Posterior cingulate gyrus (tissue), 11 donors: ENCODE measurements around the gene TAS1R1.
A peak's percentile ranks its signal among the peaks of the same experiment; 100 is the strongest.
"Not testable (repeated sequence)": the region's sequence is repeated elsewhere in the genome, so short reads cannot be mapped to it uniquely, and the experiment has no call there.

Source experiments
- DNase-seq, 10 donors: peaks; one replicate each; pipeline versions ENCODE4 v3.0.0 to v3.0.0-alpha.2; 2020 to 2021; ENCODE audit warnings: mixed read lengths in 3 of 10
- intact Hi-C: fragments of 100-400 bp; cut with DNase I; formaldehyde crosslinking; loops from one replicate; pipeline ENCODE4 v1.15.1; 2023

TAS1R1 gene

DNA sequence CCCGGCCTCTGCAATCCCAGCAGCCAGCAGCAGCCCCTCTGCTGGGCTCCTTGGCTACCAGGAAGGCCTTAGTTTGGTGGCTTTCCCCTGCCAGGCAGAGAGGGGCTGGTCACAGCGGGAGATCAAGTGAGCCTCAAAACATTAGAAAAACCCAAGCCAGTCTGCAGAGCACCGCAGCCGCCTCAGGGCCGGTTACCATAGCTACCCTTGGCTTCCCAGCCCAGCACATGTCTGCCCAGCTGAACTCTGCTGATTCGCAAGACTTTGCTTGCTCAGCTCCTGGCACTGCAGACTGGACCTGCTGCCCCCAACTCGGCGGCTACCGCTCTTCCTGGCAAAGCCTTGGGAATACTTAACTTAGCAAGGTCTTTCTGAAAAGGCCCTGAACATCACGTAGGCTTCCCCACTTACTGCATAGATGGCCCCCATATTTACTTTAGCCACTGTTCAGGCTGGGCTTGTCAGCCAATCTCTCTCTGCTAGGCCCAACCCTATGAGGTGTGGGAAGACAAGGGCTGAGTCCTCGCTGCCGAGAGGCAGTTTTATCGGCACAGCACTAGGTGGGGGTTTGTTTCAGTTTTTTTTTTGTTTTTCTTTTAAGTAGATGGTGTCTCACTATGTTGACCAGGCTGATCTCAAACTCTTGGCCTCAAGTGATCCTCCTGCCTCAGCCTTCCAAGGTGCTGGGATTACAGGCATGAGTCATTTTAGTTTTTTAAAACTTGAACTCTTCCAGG lies 35.0 kb upstream of the TAS1R1 start:
- DNase-seq = peak in 8 of 10 donors; percentile 56 to 97 (median 74)
- intact Hi-C loops = loop anchor here (5.0 kb wide), 1 partner anchor 33 kb away; no protein-coding TSS in a partner anchor

DNA sequence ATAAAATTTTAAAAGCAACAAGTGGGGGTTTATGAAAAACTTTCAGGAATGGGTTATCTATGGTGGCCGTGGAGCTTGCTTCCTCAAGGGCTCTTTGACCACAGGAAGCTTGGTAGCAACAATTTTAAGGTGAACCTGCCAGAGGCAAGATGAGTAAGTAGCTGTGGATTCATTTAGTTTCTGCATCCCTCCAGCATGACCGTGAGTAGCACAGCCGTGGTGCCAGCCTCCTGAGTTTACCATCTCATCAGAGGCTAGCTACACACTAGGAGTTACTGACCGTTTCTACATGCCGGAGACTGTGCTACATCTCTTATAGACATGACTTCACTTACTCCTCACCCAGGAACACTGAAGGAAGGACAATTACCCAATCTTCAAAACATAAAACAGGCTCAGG lies 33.6 kb upstream of the TAS1R1 start:
- intact Hi-C loops = loop anchor here (5.0 kb wide), 1 partner anchor 34 kb away; no protein-coding TSS in a partner anchor

DNA sequence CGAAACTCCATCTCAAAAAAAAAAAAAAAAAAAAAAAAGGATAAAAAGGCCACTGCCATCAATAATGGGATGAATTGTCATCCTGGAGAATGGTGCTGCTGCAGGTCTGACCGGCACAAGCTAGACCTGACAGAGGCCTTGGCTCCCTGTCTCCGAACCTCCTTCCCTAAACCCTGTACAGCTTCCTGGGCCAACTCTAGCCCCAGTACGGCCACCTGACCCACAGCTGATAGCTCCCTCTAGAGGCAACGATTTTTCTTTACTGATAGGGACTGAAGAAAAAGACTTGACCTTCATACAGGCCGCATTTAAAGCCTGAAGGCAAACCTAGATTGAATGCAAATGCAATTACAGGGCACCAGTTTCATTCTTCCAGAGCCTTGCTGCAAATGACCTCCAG lies 31.5 kb upstream of the TAS1R1 start:
- intact Hi-C loops = loop anchor here (5.0 kb wide), 1 partner anchor 36 kb away; no protein-coding TSS in a partner anchor
- peak in 2 of 10 donors; percentile 62 to 64 for DNase-seq

More for the DNA sequence above, 33.6 kb upstream of the TAS1R1 start:
- peak in 2 of 10 donors; percentile 9 for DNase-seq

DNA sequence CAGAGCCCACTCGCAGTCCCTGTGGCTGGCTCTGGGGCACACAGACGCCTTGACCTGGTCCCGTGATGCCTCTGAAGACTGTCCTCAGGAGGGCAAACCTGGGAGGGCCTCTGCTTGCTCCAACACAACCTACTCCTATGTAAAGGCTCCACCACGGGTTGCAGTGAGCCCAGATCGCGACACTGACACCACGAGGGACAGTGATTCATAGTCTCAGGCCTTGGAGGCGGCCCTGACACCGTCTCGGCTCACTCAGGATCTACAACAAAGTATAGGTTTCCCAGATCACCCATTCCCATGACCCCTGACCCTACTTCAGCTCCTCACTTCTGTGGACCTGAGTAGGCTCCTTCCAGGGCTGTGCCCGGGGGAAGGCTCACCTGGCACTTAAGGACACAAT lies 28.8 kb upstream of the TAS1R1 start:
- intact Hi-C loops = no loop called here
- DNase-seq = peak in 2 of 10 donors; percentile 40 to 47

DNA sequence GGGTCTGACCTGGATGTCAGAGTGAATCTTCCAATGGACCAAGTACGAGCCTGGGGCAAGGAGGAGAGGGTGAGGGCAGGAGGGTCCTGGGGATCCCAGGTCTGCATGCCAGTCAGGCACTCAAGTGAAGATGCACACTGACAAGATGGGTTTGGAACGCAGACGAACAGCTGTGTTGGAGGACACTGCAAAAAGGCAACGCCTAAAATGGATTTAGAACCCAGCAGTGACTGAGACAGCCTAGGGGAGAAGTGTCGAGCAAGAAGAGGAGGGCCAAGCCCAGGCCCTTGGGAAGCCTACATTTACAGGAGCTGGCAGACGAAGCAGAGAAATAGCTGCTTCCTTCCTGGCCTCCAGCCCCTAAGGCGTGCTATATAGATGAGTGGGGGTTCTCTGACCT lies 26.6 kb upstream of the TAS1R1 start:
- peak in 2 of 10 donors; percentile 9 to 13 for DNase-seq
- intact Hi-C loops = no loop called here

DNA sequence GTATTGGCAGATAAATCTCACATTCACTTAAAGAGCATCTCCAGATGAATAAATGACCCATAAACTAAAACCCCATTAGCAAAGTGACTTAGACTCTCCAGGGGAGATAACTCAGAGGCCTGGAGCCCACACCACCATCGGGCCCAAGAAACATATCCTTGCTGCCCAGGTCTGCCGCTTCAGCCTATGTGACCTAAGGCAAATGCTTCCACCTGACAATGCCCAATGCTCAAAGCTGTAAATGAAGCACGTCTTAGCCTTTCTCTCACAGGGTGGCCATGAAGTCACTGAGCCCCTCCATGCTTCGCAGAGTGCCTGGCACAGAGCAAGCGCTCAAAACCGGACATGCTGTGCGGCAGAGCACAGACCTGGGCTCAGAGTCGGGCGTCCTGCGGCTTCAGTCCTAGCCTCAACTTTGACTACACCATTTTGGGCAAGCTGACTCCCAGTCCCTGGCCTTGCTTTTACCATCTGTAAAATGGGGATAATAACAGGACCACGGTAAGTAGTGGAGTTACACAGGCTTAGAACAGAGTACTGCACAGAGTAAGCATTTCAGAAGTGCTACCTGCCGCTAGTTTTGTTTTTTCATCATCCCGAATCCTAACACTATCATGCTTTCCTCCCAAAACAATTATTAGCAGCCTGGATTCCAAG lies 24.5 kb upstream of the TAS1R1 start:
- intact Hi-C loops = no loop called here
- peak in 2 of 10 donors; percentile 55 to 75 for DNase-seq

DNA sequence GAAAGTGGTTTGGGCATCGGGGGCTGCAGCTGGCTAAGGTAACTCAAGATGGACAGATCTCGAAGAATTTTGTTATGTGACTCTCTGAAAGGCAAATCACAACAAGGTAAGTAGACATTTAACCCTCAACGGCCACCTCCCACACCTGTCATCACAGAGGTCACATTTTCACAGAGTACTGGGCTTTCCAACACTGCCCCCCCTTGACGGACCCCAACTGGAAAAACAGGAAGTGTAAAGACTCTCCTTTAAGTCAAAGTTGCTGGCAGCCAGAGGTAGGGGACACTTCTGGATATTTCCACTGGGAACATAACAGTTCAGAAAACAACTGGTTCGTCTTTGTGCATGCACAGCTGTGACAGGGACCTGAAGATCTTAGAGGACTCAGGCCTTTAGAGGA lies 23.1 kb upstream of the TAS1R1 start:
- intact Hi-C loops = no loop called here
- peak in 2 of 10 donors; percentile 2 to 24 for DNase-seq

DNA sequence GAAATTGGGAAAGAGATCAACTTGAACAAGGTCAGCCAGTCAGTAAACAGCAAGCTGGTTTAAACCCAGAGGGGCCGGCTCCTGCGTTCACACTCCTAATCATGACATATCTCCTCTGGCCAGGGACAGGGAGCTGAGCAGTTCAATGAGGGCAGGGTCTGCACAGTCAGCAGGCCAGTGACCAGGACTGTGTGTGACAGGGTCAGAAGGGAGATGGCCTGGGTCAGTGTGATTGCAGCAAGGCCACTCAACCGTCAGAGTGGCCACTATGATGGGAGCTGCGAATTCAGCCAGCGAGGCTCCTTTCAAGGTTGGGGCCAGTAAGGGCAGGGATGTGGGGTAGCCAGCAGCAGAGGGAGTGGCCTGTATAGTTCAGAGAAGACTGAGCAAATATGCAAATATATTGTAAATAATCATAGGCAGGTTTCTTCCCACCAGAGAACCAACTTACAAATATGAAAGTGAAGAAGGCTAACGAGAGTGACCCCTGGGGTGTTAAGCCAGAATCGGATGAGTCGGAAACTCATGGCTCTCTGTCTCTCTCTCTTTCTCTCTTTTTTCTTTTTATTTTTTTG lies 20.8 kb upstream of the TAS1R1 start:
- intact Hi-C loops = no loop called here
- peak in 2 of 10 donors; percentile 15 to 41 for DNase-seq

DNA sequence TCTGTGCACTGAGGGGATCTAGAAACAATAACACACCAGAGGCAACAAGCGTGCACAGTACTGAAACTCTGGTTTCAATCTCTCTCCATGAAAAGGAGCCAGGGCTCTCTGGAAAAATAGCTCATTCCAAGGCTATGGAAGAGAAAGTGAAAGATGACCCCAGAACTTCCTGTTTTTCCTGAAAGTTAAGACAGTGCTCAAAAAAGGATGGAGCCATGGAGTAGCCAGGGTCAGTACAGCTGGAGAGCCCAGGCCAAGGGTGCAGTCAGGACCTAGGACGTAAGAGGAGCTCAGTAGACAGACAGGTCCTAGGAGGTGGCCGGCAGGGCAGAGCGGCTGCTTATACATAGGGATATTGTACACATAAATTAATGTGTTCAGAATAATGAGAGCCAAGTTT lies 19.9 kb upstream of the TAS1R1 start:
- intact Hi-C loops = no loop called here
- peak in 1 of 10 donors; percentile 24 for DNase-seq

DNA sequence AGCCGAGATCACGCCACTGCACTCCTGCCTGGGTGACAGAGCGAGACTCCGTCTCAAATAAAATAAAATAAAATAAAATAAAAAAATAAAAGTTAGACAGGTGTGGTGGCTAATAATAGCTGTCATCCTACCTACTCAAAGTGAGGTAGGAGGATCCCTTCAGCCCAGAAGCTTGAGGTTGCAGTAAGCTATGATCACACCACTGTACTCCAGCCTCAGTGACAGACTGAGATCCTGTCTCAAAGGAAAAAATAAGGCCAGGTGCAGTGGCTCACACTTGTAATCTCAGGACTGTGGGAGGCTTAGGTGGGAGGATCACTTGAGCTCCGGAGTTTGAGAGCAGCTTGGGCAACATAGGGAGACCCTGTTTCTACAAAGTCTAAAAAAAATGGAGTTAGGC lies 18.8 kb upstream of the TAS1R1 start:
- intact Hi-C loops = no loop called here
- DNase-seq = no peak

DNA sequence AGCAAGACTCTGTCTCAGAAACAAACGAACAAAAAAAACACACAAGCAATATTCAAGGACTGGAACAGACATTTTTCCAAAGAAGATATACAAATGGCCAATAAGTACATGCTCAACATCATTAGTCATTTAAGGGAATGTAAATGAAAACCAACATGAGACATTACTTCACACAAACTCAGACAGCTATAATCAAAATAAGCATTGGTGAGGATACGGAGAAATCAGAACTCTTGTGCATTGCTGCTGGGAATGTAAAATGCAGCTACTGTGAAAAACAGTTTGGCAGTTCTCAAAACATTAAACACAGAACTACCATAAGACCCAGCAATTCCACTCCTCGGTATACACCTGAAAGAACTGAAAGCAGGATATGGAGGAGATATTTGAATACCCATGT lies 16.2 kb upstream of the TAS1R1 start:
- intact Hi-C loops = no loop called here
- DNase-seq = no peak

DNA sequence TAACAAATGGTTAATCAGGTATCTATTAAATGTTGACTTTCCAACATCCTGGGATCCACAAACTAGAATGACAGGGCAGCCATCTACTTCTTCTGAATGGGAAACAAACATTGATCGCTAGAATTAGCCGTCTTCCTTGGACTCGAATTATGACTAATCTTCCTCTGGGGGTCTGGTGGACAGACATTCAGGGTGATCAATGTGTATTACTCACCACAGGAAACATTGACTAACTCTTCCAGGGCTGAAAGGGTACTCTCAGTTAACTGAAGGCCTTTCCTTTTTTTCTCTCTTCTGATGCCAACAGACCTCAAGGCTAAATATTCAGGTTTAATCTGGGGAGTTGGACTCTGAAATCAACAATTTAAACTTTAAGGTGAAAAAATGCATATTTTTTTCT lies 10.3 kb upstream of the TAS1R1 start:
- DNase-seq = no peak
- intact Hi-C loops = no loop called here

DNA sequence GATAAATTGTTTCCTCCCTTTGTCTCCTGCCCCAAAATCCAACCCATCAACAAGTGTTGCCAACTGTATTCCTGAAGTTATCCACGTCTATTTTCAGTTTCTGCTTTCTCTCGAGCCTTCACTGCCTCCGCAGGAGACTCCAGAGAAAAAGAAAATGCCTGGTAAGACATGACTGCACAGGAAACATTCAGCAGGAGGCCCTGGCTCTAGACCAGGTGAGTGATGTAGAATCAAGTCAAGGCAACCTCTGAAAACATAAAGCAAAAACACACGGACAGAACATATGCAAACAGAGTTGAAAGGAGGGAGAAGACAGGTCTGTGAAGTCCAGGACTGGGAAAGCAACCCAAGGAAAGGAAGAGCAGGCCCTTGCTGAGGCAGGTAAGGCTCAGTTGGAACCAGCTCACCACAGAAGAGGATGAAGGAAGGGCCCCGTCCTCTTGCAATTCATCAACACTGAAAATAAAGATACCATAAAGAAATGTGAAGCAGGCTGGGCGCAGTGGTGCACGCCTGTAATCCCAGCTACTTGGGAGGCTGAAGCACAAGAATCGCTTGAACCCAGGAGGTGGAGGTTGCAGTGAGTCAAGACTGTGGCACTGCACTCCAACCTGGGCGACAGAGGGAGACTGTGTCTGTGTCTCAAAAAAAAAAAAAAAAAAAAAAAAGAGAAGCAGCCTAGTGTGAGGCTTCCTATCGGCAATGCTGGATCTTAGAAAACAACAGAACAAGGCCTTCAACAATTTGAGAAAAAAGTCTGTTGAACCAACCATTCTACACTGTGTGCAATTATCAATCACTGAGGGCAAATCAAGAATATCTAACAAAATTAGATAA lies 9.6 kb upstream of the TAS1R1 start:
- intact Hi-C loops = no loop called here
- DNase-seq = peak in 1 of 10 donors; percentile 7

DNA sequence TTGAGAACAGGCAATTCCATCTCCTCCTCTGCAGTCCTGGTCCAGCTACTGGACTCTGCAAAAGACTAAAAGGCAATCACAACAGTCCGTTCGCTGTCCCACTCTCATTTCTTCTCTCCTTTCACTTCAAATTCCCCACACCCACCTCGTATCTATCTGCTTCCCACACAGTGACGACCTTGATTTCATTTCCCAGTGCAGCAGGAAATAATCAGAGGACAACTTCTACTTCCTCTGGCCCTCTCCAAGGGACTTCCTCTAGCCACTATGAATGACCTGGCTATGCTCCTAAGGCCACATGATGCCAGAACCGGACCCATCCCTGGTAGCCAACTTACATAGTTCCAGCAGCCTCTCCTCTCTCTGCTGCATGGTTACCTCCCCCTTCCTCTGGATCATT lies 8.8 kb upstream of the TAS1R1 start:
- DNase-seq = peak in 1 of 10 donors; percentile 5
- intact Hi-C loops = no loop called here

DNA sequence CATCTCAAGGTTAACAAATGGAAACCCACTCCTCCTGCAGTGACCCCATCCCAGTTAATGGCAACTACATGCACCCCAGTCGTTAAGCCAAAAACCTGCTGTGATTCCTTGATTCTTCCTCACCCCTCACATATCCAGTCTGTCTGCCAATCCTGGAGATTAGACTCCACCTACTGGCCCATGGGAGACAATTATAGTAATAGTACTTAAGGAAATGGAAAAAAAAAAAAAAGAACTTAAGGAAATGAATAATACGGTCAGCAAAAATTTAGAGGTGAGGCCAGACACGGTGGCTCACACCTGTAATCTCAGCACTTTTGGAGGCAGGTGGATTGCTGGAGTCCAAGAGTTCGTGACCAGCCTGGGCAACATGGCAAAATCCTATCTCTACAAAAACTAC lies 7.8 kb upstream of the TAS1R1 start:
- intact Hi-C loops = no loop called here
- no peak for DNase-seq

DNA sequence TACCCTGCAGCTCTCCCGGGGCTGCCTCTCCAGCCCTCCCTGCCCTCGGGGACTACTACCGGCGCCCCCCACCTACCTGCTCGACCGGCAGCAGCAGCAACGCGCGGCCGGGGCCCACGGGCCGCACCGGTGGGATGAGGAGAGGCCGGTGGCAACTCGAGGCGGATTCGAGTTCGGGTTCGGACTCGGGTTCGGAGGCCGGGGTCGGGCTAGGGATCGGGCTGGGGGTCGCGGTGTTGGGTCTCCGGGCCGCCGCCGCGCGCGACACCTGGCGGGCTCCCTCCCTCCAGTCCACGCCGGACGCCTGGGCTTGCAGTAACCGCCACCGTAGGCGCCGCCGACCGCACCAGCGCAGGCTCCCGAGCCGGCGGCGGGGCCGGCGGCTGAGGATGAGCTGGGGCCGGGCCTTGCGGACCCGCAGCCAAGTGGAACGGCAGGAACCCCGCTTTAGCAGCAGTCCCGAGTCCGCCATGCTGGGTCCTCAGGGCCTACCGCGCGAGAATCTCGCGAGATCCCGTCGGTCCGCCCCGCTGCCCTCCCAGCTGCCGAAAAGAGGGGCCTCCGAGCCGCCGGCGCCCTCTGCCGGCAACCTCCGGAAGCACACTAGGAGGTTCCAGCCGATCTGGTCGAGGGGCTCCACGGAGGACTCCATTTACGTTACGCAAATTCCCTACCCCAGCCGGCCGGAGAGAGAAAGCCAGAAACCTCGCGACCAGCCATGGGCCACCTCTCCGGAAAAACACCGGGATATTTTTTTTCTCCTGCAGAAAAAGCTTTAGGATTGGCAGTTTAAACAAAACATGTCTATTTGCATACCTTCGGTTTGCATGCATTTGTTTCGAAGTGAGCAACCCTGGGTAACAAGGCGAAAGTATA lies 838 bp upstream of the TAS1R1 start, which contains the start of gene NOL9:
Gene NOL9 (minus strand): TSS at position 483 of the 876 bp plus-strand sequence. CDS start 11 bp downstream, at position 472.
- intact Hi-C loops = loop anchor here (1.0 to 5.0 kb wide), 2 partner anchors 43 to 147 kb away; partner anchors contain the start of gene DNAJC11
- DNase-seq = peak; percentile 87 to 99 (median 94)

DNA sequence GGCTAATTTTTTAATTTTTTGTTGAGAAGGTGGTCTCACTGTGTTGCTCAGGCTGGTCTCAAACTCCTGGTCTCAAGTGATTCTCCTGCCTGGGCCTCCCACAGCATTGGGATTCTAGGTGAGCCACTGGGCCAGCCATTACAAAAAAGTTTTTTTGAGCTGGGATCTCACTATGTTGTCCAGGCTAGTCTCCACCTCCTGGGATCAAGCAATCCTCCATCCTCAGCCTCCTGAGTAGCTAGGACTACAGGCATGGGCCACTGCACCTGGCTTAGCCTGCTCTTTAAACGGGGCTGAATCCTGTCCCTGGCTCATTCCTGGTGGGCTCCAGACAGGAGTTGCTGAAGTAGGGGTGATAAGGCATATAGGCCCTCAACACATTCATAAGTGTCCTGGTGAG lies 2.5 kb downstream of the TAS1R1 start:
- intact Hi-C loops = no loop called here

DNA sequence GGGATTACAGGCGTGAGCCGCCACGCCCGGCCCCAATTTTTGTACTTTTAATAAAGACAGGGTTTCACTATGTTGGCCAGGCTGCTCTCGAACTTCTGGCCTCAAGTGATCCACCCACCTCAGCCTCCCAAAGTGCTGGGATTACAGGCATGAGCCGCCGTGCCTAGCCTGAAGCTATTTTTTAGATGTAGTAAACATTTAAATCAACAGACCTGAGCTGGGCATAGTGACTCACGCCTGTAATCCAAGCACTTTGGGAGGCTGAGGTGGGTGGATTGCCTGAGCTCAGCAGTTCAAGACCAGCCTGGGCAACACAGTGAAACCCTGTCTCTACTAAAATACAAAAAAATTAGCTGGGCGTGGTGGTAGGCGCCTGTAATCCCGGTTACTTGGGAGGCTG lies 4.1 kb downstream of the TAS1R1 start:
- peak in 1 of 10 donors; percentile 24 for DNase-seq
- intact Hi-C loops = not testable (repeated sequence)

More for the DNA sequence above, 2.5 kb downstream of the TAS1R1 start:
- peak in 1 of 10 donors; percentile 4 for DNase-seq

DNA sequence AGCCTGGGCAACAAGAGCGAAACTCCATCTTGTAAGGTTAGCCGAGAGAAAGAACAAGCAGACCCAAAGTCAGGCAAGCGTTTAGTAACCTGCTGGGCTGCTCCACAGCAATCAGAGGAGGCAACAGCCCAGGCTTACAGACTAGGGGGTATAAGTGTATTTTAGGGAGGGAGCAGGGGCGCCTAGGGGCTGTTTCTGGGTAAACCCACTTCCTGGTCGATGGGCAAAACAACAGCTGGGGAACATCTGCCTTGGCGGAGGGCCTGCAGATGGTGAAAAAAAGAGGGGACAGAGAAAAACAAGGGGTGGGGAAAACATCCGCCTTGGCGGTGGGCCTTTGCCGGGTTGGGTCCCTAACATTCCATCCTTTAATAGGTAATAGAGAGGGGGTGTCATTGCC lies 5.2 kb downstream of the TAS1R1 start:
- peak in 1 of 10 donors; percentile 24 for DNase-seq
- intact Hi-C loops = no loop called here
